Measurements from ENCODE around the gene GOLGA6L6. TPM values are rescaled to one million over a fixed set of nuclear protein-coding genes. Genes with fewer than 3 reads are reported as not detected.
"Not testable (repeated sequence)": the region's sequence is repeated elsewhere in the genome, so short reads cannot be mapped to it uniquely, and the experiment has no call there.

Gene GOLGA6L6
- total RNA-seq (2021) (not detected in 3 replicates), Bru-seq, nascent RNA (not detected)
- long read RNA-seq, experiment 1, result 0 reads
- long read RNA-seq, experiment 2, result 0 reads
- long read RNA-seq, experiment 3, result 0 reads

- H3K9me3 Mint-ChIP-seq; CTCF ChIA-PET; POLR2A ChIA-PET; ATAC-seq; H3K27ac Mint-ChIP-seq; H3K4me1 Mint-ChIP-seq; H3K27me3 Mint-ChIP-seq (ENCODE audit: low read depth); DNase-seq (ENCODE audit: low spot score); H3K4me3 Mint-ChIP-seq; H3K36me3 Mint-ChIP-seq: not testable (repeated sequence)
Observed at GRCh38 chr15:20541700-20542099, at the start of gene GOLGA6L6. Gene GOLGA6L6, minus strand, starts transcription at chr15:20541800. Its CDS starts 91 bp downstream, at chr15:20541709.

GRCh38 chr15:20590069-20590468, 48.5 kb upstream of the GOLGA6L6 start:
- H3K4me3 Mint-ChIP-seq; H3K27ac Mint-ChIP-seq; H3K4me1 Mint-ChIP-seq; H3K36me3 Mint-ChIP-seq; POLR2A ChIA-PET; CTCF ChIA-PET; DNase-seq (ENCODE audit: low spot score); H3K9me3 Mint-ChIP-seq; H3K27me3 Mint-ChIP-seq (ENCODE audit: low read depth); ATAC-seq: not testable (repeated sequence)

DNA sequence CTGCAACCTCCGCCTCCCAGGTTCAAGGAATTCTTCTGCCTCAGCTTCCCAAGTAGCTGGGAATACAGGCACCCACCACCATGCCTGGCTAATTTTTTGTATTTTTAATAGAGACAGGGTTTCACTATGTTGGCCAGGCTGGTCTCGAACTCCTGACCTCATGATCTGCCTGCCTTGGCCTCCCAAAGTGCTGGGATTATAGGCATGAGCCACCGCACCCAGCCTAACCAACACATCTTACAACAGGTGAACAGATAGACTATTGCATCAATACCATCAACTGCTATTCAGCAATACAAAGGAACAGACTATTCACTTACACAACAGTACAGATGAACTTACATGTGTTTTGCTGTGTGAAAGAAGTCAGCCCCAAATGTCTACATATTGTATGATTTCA, 45.2 kb upstream of the GOLGA6L6 start:
- H3K27me3 Mint-ChIP-seq (ENCODE audit: low read depth); H3K4me1 Mint-ChIP-seq; ATAC-seq; H3K36me3 Mint-ChIP-seq; H3K4me3 Mint-ChIP-seq; POLR2A ChIA-PET; H3K27ac Mint-ChIP-seq; H3K9me3 Mint-ChIP-seq; DNase-seq (ENCODE audit: low spot score); CTCF ChIA-PET: not testable (repeated sequence)

GRCh38 chr15:20582726-20583115, 41.1 kb upstream of the GOLGA6L6 start:
- H3K36me3 Mint-ChIP-seq; H3K9me3 Mint-ChIP-seq; H3K4me1 Mint-ChIP-seq; DNase-seq (ENCODE audit: low spot score); CTCF ChIA-PET; H3K27ac Mint-ChIP-seq; POLR2A ChIA-PET; H3K4me3 Mint-ChIP-seq; H3K27me3 Mint-ChIP-seq (ENCODE audit: low read depth); ATAC-seq: not testable (repeated sequence)

DNA sequence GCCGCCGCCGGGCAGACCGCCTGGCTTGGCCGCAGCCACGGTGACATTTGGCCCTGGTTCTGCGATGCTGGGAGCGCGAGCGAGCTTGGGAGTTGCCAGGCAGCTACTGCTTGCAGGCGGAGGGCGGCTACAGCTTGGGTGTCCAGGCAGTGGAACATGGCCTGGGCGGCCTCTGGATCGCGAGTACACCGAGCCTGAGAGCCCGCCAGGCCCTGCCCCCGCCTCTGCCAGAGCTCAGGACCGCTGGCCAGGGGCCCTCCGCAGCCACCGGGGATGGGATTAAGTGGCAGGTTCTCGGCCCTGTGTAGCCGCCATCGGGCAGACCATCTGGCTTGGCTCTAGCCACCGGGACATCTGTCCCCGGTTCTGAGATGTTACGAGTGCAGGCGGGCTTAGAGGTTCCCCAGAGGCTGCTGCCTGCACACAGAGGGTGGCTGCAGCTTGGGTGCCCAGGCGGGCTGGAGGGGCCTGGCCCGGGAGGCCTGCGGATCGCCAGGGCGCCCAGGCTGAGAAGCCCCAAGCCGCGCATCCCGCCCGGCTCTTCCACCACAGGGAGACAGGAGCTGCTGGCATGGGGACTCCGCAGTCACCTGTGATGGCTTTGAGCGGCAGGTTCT, 40.6 kb upstream of the GOLGA6L6 start:
- ATAC-seq; H3K4me3 Mint-ChIP-seq; POLR2A ChIA-PET; H3K27me3 Mint-ChIP-seq (ENCODE audit: low read depth); CTCF ChIA-PET; H3K27ac Mint-ChIP-seq; H3K4me1 Mint-ChIP-seq; H3K36me3 Mint-ChIP-seq; H3K9me3 Mint-ChIP-seq; DNase-seq (ENCODE audit: low spot score): not testable (repeated sequence)

GRCh38 chr15:20581261-20582108, 39.9 kb upstream of the GOLGA6L6 start:
- H3K27me3 Mint-ChIP-seq (ENCODE audit: low read depth); CTCF ChIA-PET; H3K36me3 Mint-ChIP-seq; H3K27ac Mint-ChIP-seq; DNase-seq (ENCODE audit: low spot score); H3K4me3 Mint-ChIP-seq; ATAC-seq; H3K4me1 Mint-ChIP-seq; H3K9me3 Mint-ChIP-seq; POLR2A ChIA-PET: not testable (repeated sequence)

- H3K4me1 Mint-ChIP-seq; DNase-seq (ENCODE audit: low spot score); H3K27me3 Mint-ChIP-seq (ENCODE audit: low read depth); ATAC-seq; POLR2A ChIA-PET; H3K4me3 Mint-ChIP-seq; H3K36me3 Mint-ChIP-seq; H3K9me3 Mint-ChIP-seq; H3K27ac Mint-ChIP-seq; CTCF ChIA-PET: not testable (repeated sequence)
Observed at GRCh38 chr15:20579662-20580061, 38.1 kb upstream of the GOLGA6L6 start.

DNA sequence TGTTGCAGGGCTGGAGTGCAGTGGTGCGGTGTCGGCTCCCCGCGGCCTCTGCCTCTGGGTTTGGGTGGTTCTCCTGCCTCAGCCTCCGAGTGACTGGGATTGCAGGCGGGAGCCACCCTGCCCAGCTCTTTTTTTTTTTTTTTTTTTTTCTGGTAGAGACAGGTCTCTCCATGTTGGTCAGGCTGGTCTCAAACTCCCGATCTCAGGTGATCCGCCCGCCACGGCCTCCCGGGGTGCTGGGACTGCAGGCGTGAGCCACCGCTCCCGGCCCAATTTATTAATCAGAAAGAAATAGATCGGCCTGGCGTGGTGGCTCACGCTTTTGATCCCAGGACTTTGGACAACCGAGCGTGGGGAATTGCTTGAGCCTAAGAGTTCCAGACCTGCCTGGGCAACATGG, 9.7 kb upstream of the GOLGA6L6 start:
- DNase-seq (ENCODE audit: low spot score); H3K27ac Mint-ChIP-seq; H3K36me3 Mint-ChIP-seq; POLR2A ChIA-PET; H3K4me1 Mint-ChIP-seq; ATAC-seq; H3K27me3 Mint-ChIP-seq (ENCODE audit: low read depth); H3K9me3 Mint-ChIP-seq; H3K4me3 Mint-ChIP-seq; CTCF ChIA-PET: not testable (repeated sequence)

- ATAC-seq; H3K4me3 Mint-ChIP-seq; DNase-seq (ENCODE audit: low spot score); H3K4me1 Mint-ChIP-seq; H3K27ac Mint-ChIP-seq; H3K9me3 Mint-ChIP-seq; H3K27me3 Mint-ChIP-seq (ENCODE audit: low read depth); H3K36me3 Mint-ChIP-seq; POLR2A ChIA-PET; CTCF ChIA-PET: not testable (repeated sequence)
Observed at GRCh38 chr15:20505926-20506658, 35.5 kb downstream of the GOLGA6L6 start.

- H3K27me3 Mint-ChIP-seq (ENCODE audit: low read depth); H3K27ac Mint-ChIP-seq; POLR2A ChIA-PET; H3K4me3 Mint-ChIP-seq; H3K9me3 Mint-ChIP-seq; H3K36me3 Mint-ChIP-seq; DNase-seq (ENCODE audit: low spot score); H3K4me1 Mint-ChIP-seq; CTCF ChIA-PET: not testable (repeated sequence)
- peak; percentile 69; the same call in 1 of the 2 replicates for ATAC-seq
Observed at GRCh38 chr15:20502839-20503238, 38.8 kb downstream of the GOLGA6L6 start.

DNA sequence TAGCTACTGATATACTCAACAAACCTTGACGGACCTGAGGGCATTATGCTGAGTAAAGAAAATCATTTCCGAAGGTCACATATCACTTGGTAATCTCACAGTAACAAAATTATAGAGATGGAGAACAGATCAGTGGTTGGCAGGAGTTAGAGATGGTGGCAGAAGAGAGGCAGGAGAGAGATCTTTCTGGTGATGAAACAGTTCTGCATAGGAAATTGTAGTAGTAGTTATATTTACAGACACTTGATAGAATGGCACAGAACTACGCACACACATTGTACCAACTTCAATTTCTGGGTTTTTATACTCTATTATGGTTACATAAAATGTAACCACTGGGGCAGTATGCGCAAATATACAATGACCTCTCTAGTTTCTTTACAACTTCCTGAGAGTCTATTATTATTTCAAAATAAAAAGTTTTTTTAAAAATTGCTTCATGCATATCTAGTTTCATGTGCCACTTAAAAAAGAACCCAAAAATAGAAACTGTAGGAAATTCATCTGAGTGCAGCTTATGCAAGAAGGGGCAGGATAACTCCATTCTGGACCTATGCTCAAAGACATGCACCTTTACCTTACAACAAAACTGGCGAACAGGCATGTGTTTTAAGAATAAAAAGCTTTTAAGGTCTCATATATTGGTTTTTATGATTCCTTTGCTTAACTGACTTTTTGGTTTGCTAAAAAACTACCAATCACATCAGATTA, 39.9 kb downstream of the GOLGA6L6 start:
- H3K9me3 Mint-ChIP-seq; H3K27me3 Mint-ChIP-seq (ENCODE audit: low read depth): not testable (repeated sequence)

GRCh38 chr15:20497781-20498180, 43.8 kb downstream of the GOLGA6L6 start:
- H3K27ac Mint-ChIP-seq; H3K4me1 Mint-ChIP-seq; H3K27me3 Mint-ChIP-seq (ENCODE audit: low read depth); H3K9me3 Mint-ChIP-seq; DNase-seq (ENCODE audit: low spot score); H3K4me3 Mint-ChIP-seq; H3K36me3 Mint-ChIP-seq; ATAC-seq; CTCF ChIA-PET; POLR2A ChIA-PET: not testable (repeated sequence)

More for the DNA sequence above, 39.9 kb downstream of the GOLGA6L6 start:
- CTCF ChIA-PET; DNase-seq (ENCODE audit: low spot score); H3K4me1 Mint-ChIP-seq; H3K36me3 Mint-ChIP-seq; ATAC-seq; POLR2A ChIA-PET; H3K27ac Mint-ChIP-seq; H3K4me3 Mint-ChIP-seq: not testable (repeated sequence)
